ENCODE results near the gene ZNF598. TPM values are rescaled to one million over a fixed set of nuclear protein-coding genes. Genes with fewer than 3 reads are reported as not detected.

ZNF598 gene
- 42.7 and 46.6 TPM in 2 replicates for total RNA-seq

DNA sequence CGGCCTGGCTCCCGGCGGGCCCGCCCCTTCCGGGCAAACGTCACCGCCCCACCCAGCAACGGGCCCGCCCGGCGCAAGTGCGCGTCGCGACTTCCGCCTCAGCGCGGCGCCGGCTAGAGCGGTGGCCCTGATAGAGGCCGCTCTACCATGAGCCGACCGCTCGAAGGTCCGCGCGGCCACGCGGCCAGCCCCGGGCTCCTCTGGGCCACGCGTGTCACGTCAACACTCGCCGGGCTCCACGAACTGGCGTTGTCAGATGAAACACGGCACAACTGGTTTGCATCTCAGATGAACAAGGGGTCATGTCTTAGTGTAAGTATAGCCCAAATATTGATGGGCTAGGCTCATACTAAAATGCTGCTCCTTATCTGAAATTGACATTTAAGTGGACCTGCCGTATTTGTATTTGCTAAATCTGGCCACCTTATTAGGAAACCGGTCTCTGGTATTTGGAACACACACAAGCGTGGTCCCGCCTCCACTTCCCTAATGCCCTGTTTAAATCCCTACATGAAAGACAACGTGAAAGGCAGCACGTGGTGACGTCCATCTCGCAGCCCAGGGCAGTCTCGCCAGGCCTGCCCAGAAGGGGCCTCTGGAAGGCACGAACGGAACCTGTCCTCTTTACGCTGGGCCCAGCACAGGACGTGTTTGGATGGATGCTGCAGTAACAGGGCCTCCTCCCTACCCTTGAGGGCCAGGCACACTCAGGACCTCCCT is at the start of gene ZNF598:
Gene ZNF598, minus strand, starts transcription at position 31 of the 720 bp plus-strand sequence.

DNA sequence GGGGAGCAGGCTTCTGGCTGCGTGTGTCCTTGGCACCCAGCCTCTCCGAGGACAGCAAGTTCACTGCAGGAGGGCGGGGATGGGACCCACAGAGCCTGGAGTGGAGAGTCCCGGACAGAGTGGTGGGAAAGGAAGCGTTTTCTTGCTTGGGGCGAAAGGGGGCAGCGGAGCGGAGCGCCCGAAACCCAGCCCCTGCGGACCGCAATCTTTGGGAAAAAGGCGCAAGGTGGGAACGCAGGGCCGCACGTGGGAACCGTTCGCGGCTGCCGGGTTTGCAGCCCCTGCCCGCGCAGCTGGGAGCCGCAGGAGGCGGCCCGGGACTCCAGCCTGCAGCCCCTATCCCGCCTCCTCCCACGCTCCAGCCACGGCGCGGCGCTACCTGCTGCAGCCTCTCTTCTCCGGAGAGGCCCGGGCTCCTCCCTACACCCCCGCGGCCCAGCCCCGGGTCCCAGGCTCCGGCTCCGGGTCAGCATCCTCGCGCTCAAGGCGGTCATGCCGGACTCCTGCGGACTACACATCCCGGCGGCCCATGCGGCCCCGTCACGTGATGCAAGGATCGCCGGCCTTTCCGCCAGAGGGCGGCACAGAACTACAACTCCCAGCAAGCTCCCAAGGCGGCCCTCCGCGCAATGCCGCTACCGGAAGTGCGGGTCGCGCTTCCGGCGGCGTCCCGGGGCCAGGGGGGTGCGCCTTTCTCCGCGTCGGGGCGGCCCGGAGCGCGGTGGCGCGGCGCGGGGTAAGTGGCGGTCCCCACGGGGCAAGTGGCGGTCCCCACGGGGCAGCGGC is 37.9 kb upstream of the ZNF598 start, which contains the start of the genes NTHL1 and TSC2:
Gene NTHL1, minus strand, starts transcription at position 505 of the 786 bp plus-strand sequence. Its CDS starts 11 bp downstream, at position 494.
Gene TSC2, plus strand, starts transcription at position 656 of the 786 bp plus-strand sequence. CDS start 631 bp downstream, outside the sequence.

DNA sequence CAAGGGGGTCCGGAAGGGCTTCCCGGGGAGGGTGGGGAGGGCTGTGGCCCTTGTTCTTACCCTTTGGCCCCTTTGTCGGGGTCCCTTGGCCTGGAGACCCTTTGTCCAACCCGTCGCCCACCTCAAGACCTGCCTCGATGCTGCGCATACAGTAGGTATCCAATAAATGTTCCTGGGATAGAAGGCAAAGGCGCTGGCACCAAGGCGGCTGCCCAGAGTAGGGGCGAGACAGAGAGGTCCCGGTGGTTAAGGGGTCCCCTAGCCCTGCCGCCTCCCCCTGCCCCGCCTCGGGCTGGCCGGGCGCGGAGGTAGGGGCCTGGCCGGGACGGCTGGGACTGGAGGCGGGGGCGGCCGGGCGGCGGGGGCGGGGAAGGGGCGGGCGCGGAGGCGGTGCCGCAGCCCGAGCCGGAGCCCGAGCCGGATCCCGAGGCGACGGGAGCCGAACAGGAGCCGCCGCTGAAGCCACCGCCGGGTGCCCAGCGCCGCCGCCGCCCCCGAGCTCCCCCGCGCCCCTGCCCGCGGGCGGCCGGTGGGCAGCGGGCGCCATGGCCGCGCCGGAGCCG is 16.9 kb upstream of the ZNF598 start, which contains the start of gene NHERF2:
Gene NHERF2, plus strand, starts transcription at position 442 of the 563 bp plus-strand sequence. Its CDS starts 104 bp downstream, at position 546.

DNA sequence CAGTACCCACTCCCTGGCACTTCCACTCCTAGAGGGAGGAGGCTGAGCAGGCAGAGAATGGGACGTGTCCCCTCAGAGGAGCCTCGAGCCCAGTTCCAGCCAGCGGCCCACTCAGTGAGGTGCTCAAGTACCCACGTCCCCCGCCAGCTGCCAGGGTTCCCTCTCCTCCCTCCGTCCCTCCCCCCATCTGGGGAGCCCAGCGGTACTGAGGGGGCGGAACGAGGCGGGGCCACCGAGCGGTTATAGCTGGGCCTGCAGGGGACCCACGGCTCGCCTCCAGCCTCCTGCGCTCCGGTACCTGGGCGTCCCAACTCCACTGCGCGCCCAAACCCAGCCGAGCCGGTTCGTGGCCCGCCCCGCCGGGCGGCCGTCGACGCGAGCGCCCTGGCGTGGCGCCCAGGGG is 9.9 kb upstream of the ZNF598 start, which contains the start of gene NPW:
Gene NPW, plus strand, starts transcription at position 268 of the 403 bp plus-strand sequence.

DNA sequence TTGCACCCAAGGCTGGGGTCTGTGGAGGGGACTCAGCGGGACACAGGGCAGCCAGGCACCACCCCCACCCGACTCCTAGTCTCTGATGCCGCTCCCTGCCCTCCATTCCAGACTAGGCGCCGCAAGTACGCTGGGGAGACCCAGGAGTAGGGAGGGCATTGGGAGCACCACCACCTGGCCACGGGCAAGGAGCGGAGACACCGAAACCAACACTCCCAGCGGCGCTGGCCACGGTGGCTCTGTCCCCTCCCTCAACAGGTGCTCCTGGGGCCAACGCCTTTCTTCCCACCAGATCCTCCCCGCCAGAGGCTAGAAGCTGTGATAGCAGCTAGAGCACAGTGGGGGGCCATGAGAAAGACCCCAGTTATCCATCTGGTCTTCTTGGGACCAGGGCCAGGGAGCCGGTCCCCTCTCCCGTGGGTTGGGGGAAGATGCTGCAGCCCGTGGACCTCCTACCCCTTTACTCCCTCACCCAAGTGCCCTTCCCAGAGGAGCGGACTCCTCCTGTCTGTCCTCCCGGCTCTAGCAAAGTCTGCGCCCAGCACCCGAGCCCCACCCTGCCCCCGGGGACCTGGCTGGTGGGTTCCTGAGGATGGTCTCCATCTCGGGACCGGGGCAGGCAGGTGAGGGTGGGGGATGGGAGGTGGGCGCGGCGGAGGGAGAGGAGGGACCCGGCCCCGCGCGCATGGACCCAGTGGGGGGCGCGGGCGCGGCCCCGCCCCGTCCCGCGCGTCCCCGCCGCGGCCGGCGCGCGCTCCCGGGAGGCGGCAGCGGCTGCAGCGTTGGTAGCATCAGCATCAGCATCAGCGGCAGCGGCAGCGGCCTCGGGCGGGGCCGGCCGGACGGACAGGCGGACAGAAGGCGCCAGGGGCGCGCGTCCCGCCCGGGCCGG is 20.2 kb downstream of the ZNF598 start, which contains the start of gene SYNGR3:
Gene SYNGR3, plus strand, starts transcription at position 762 of the 892 bp plus-strand sequence. CDS start 133 bp downstream, outside the sequence.

DNA sequence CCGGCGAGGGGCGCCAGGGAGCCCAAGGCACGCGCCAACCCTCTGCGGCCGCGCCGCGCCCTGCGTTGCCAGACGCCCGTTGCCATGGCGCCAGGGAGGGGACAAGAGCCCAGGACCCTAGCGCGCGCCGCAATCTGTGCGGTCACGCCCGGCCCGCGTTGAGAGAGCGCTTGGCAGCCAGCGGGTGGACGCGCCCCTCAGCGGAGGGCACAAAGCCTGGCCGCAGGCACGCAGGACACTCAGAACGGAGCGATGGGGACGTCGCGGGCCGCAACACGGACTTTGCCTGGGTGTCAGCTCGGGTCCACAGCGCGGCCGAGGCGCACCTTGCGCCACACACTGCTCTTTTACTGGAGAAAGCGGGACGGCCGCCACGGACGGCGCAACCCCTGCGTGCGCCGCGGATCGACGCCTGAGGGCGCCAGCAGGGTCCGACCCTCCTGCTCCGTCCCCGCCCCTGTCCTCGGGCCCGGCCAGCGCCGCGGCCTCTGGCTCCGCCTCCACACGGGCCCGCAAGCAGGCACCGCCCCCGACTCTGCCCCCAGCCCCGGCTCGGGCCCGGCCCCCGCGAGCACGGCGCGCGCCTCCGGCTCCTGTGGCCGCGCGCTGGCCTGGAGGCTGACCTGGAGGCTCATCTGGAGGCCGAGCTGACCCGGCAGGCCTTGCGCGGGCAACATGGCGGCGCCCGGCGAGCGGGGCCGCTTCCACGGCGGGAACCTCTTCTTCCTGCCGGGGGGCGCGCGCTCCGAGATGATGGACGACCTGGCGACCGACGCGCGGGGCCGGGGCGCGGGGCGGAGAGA is 25.9 kb downstream of the ZNF598 start, which contains the start of gene GFER:
Gene GFER, plus strand, starts transcription at position 650 of the 803 bp plus-strand sequence. Its CDS starts 26 bp downstream, at position 676.

DNA sequence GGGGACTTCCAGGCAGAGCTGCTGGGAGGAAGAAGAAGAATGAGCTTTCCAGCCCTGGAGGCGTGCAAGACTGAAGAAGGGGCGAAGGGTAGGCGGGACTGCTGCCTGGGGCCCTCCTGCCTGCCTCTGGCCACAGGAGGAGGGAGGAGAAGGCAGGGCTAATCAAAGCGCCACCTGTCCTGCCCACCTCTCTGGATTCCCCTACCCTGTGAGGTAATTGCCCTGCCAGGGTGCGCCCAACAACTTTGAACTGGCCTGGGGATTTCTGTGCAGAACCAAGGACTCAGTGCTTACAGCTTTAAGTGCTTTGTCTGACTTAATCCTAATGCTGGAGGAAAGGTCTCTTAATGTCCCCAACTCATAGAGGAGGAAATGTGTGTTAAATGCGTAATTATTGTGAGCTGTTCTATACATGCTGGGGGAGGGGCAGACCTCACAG is 28.2 kb downstream of the ZNF598 start, which contains the start of gene NOXO1:
Gene NOXO1, minus strand, starts transcription at position 72 of the 439 bp plus-strand sequence. CDS start 290 bp downstream, outside the sequence.

DNA sequence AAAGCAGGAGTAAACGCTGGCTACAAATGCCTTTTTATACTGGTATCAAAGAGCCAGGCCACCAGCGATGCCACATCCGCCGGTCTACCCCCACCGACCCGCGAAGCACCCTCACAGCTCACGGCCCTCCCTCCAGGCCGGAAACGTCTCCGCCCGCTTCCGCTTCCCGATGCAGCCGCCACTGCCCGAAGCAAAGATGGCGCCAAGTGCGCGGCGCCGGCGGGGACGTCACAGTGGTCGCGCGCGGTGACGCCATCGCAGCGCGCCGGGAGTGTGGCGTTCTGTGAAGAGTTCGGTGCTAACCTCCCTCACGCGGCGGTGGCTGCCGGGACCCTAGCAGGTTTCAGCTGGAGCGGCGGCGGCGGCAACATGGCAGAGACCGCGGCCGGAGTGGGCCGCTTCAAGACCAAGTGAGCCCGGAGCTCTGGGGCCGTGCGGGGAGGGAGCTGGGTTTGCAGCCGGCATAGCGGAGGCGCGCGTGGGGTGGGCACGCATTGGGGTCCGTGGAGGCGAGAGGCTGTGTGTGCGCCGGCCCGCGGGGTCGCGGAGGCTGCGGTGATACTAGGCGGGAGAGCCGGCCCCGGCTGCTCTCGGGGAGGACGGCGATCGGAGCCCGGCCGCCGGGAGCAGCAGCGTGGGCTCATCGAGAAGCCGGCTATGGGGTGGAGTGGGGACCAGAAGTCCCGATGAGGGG is 37.7 kb downstream of the ZNF598 start, which contains the start of gene TBL3:
Gene TBL3, plus strand, starts transcription at position 258 of the 694 bp plus-strand sequence. Its CDS starts 112 bp downstream, at position 370.

DNA sequence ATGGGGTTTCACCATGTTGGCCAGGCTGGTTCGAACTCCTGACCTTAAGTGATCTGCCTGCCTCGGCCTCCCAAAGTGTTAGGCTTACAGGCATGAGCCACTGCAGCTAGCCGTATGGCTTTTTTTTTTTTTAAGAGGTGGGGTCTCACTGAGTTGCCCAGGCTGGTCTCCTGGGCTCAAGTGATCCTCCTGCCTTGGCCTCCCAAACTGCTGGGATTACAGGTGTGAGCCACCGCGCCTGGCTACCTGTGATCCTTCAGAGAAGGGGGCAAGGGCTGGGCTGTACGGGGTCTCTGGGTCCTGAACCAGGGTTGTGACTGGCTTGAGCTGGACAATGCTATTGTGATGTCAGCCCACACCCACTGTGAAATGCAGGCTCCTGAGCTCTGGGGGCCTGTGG is 43.2 kb downstream of the ZNF598 start, which contains the start of gene RNF151:
Gene RNF151, plus strand, starts transcription at position 397 of the 400 bp plus-strand sequence. CDS start 26 bp downstream, outside the sequence.

DNA sequence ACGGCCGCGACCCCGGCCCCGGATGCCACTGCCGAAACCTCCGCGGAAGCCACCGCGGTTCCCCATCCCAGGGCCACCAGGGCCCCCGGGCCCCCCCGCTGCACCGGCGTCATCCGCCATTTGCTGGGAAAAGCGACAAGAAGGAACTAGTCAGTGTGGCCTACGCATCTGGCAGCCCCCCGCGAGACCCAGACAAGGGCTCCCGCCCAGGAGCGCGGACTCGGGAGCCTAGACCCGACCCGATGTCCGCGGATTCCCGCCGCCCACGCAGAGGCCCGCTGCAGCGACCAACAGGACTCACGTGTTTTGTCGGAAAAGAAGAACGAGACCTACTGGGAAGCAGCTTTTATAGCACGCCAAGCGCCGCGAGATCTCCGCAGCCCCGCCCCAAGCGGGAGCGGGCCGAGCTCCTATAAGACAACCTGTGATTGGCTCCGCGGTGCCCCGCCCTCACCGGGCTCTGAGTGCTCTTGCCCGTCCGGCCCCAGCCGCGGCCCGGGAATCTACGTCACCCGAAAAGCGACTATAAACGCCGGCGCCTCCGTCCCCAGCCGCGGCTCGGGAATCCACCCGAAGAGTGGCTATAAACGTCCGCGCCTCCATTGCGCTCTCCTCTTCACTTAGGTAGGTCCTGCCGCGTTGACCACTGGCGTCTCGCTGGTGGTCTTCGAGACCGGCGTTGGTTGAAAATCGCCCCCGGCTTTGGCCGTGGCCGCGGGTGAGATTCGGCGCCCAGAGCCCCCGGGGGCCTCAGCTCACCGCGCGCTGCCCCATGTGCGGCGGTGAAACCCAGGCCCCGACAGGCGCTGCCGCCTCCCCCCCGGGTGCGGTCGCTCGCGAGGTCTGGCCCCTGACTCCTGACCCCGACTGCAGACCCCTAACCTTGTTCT is 44.9 kb downstream of the ZNF598 start, which contains the start of gene RPS2:
Gene RPS2, minus strand, starts transcription at position 321 of the 890 bp plus-strand sequence. Its CDS starts 201 bp downstream, at position 120.

DNA sequence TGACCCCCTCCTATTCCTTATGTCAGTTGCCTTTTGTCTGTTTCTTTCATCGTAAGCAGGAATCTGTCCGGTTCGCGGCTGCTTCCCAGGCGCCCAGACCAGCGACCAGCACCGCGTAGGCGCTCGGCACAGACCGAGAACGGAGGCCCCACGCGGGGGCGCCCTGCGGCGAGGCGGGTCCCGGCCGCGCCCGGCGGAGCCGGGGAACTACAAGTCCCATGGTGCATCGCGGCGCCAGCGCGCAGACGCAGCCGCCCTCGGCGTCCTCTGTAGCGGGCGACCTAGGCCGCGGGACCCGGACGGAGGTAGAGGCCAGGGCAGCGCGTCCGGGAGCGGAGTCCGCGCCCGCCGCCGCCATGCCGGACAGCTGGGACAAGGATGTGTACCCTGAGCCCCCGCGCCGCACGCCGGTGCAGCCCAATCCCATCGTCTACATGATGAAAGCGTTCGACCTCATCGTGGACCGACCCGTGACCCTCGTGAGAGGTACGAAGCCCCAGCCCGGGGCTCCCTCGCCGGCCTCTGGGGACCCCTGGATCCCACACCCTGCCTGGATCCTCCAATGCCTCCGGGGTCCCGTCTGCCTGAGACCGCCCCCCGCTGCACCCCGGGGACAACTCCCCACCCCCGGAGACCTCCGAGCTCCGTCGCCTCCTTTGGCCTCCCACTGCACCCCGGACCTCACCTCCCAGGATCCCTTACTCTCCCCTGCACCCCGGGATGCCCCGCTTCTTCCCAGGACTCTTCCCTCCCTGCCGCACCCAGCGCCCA is 50.2 kb downstream of the ZNF598 start, which contains the start of gene NDUFB10:
Gene NDUFB10, plus strand, starts transcription at position 270 of the 771 bp plus-strand sequence. Its CDS starts 87 bp downstream, at position 357.

Other genes starting within 250 kb of the ZNF598 start
- 61.8 and 131 TPM in 2 replicates for gene NME3, start 238.3 kb downstream of the ZNF598 start, total RNA-seq
- gene EME2, start 237.0 kb downstream of the ZNF598 start, total RNA-seq, result 4.7 and 7.7 TPM in 2 replicates
- gene MRPS34, start 236.7 kb downstream of the ZNF598 start, total RNA-seq, result 108 and 161 TPM in 2 replicates
- gene SPSB3, start 227.2 kb downstream of the ZNF598 start, total RNA-seq, result 37.5 and 99.8 TPM in 2 replicates
- 86.8 and 113 TPM in 2 replicates for gene NUBP2, start 226.9 kb downstream of the ZNF598 start, total RNA-seq
- gene IGFALS, start 216.1 kb downstream of the ZNF598 start, total RNA-seq, result 0.25 TPM in 1 of 2 replicates, not detected in the other
- 89.5 and 114 TPM in 2 replicates for gene HAGH, start 183.0 kb downstream of the ZNF598 start, total RNA-seq
- 77.9 and 83.8 TPM in 2 replicates for gene FAHD1, start 182.6 kb downstream of the ZNF598 start, total RNA-seq
- 3.6 and 3.8 TPM in 2 replicates for gene MEIOB, start 137.7 kb downstream of the ZNF598 start, total RNA-seq
- not detected in 2 replicates for gene HS3ST6, start 91.4 kb downstream of the ZNF598 start, total RNA-seq
- gene MSRB1, start 66.6 kb downstream of the ZNF598 start, total RNA-seq, result 20.5 and 27.7 TPM in 2 replicates
- gene RPL3L, start 55.1 kb downstream of the ZNF598 start, total RNA-seq, result not detected in 2 replicates
- 334 and 388 TPM in 2 replicates for gene NDUFB10, start 50.3 kb downstream of the ZNF598 start, total RNA-seq
- gene RPS2, start 45.0 kb downstream of the ZNF598 start, total RNA-seq, result 4,197 and 4,785 TPM in 2 replicates
- gene RNF151, start 43.0 kb downstream of the ZNF598 start, total RNA-seq, result 0.16 TPM in 1 of 2 replicates, not detected in the other
- 56.8 and 104 TPM in 2 replicates for gene TBL3, start 37.8 kb downstream of the ZNF598 start, total RNA-seq
- gene NOXO1, start 28.4 kb downstream of the ZNF598 start, total RNA-seq, result 0.25 TPM in 1 of 2 replicates, not detected in the other
- 31.9 and 34.9 TPM in 2 replicates for gene GFER, start 25.6 kb downstream of the ZNF598 start, total RNA-seq
- 4.6 and 10.0 TPM in 2 replicates for gene SYNGR3, start 19.9 kb downstream of the ZNF598 start, total RNA-seq
- 4.4 and 5.7 TPM in 2 replicates for gene NPW, start 10.0 kb upstream of the ZNF598 start, total RNA-seq
- 60.3 and 91.9 TPM in 2 replicates for gene NHERF2, start 17.1 kb upstream of the ZNF598 start, total RNA-seq
- 45.1 and 63.7 TPM in 2 replicates for gene NTHL1, start 38.0 kb upstream of the ZNF598 start, total RNA-seq
- gene TSC2, start 38.2 kb upstream of the ZNF598 start, total RNA-seq, result 53.8 and 113 TPM in 2 replicates
- 113 and 120 TPM in 2 replicates for gene PKD1, start 126.1 kb upstream of the ZNF598 start, total RNA-seq
- gene RAB26, start 138.8 kb upstream of the ZNF598 start, total RNA-seq, result 0.65 and 5.7 TPM in 2 replicates
- gene TRAF7, start 146.0 kb upstream of the ZNF598 start, total RNA-seq, result 84.1 and 96.6 TPM in 2 replicates
- 0.16 and 0.38 TPM in 2 replicates for gene CASKIN1, start 186.8 kb upstream of the ZNF598 start, total RNA-seq
- gene MLST8, start 195.6 kb upstream of the ZNF598 start, total RNA-seq, result 129 and 184 TPM in 2 replicates
- gene BRICD5, start 201.0 kb upstream of the ZNF598 start, total RNA-seq, result 2.1 and 3.8 TPM in 2 replicates
- 13.7 and 41.7 TPM in 2 replicates for gene PGP, start 205.0 kb upstream of the ZNF598 start, total RNA-seq
- 28.2 and 34.0 TPM in 2 replicates for gene E4F1, start 213.8 kb upstream of the ZNF598 start, total RNA-seq
- gene DNASE1L2, start 226.6 kb upstream of the ZNF598 start, total RNA-seq, result 0.51 TPM in 1 of 2 replicates, not detected in the other
- 53.1 and 107 TPM in 2 replicates for gene ECI1, start 241.8 kb upstream of the ZNF598 start, total RNA-seq